ENCODE measurements around the gene SMARCA2.

Gene SMARCA2

DNA sequence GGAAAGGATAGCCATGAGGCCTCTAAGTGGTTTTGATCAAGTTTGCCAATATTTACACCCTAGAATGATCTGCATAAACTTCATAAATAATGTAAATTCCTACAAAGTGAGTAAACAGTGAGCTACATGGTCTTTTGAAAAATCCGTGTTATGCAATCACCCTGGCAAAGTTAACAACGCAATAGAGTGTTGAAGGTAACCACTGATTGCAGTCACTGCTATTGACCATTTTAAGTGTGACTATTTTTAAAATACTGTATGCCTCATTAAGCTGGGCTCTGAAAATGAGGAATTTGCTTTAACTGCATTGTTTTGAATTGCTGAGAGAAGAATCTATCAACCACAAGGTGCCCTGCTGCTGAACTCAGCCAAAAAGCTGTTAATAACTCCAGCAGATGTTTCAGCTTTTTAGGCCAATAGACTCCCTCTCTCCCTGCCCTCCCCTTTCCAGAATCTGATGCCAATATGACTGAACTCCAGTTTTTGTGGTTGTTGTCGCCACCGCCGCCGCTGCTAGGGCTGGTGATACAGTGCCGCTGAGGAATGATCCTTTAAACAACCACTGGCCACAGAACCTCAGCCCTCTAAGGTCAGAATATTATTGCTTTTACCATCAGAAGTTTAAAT is 35.3 kb upstream of the SMARCA2 start:
- TF ChIP-seq CTCF (IDR thresholded peaks at IDR 0.05) = no peak

GRCh38 chr9:1980387-1980786 is 34.8 kb upstream of the SMARCA2 start:
- TF ChIP-seq CTCF (IDR thresholded peaks at IDR 0.05) = no peak

- no peak for TF ChIP-seq CTCF (IDR thresholded peaks at IDR 0.05)
These were observed 33.1 kb upstream of the SMARCA2 start for GRCh38 chr9:1982074-1982473.

GRCh38 chr9:1986341-1986740 is 28.8 kb upstream of the SMARCA2 start:
- no peak for TF ChIP-seq CTCF (IDR thresholded peaks at IDR 0.05)

- TF ChIP-seq CTCF (IDR thresholded peaks at IDR 0.05) = no peak
These were observed 25.6 kb upstream of the SMARCA2 start for GRCh38 chr9:1989500-1989899.

DNA sequence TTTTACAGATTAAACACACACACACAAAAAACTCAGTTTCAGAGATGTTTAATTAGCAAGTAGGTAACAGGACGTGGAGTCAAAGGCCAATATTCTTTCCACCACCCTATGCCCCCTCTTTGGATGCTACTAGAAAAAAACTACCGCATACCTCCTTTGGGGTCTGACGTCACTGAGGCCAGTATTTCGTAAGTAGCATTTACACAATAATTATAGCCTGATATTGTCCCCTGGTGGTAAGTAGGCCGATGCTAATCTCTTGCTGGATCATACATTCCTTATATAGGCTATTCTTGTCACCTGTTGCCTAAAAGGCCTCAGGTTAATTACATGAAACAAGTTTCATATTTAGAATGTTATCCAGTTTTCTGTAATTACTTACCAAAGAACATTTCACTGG is 21.0 kb upstream of the SMARCA2 start:
- no peak for TF ChIP-seq CTCF (IDR thresholded peaks at IDR 0.05)

- TF ChIP-seq CTCF (IDR thresholded peaks at IDR 0.05) = no peak
These were observed 20.1 kb upstream of the SMARCA2 start for GRCh38 chr9:1995084-1995483.

DNA sequence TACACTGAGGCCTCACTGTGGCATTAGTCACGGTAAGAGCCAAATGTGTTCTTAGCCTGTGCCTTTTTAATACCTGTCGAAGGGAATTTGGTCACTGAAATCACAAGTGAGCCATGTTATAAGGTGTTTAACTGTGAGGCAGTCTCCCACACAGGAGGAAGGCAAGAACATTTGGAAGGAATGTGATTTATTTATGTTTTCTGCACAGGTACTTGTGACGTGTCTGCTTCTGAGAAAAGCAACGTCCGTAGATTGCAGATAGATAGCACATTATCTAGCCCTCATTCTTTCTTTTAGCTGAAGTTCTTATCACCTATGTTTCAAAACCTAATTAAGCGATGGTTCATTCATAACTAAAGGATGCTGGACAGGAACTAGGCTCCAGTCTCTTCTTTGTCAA is 19.0 kb upstream of the SMARCA2 start:
- TF ChIP-seq CTCF (IDR thresholded peaks at IDR 0.05) = no peak
